ENCODE measurements around the gene DSTYK.

DSTYK gene

DNA sequence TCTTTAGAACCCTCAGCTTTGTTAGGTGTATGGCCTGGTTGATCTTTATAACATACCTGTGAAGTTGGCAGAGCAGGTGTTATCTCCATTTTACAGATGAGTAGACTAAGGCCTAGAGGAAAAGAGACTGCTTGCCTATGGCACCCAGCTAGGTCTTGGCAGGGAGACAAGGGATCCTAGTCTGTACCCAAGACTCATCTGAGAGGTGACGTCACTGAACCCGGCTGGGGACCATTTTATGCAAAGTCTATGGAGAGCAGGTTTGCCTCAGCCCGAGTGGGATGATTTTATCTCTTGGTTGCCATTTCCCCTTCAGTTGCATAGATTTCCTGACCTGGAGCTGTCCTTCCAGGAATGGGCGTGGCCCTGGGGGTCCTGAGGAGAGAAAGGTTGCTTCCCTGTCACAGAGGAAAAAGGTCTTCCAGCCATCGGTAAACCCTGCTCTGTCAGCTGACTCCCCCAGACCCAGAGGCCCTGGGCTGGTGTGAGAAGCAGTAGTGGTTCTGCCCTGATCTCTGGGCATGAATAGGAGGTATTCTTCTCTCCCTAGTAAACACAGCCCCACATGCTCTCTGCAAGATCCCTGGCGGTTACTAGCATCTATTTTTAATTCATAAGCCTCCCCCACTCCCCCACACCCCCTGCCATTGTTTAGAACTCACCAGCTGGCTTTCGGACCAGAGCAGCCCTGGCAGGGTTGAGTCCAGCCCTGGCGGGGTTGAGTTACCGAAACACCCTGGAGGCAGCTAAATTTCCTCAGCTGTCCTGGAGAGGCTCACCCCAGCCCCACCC is 35.8 kb upstream of the DSTYK start:
- TF ChIP-seq ZFX (IDR thresholded peaks at IDR 0.05): no peak
- TF ChIP-seq CTCF (conservative IDR thresholded peaks at IDR 0.05): no peak
- H3K27ac ChIP-seq: no peak overlapping the region

DNA sequence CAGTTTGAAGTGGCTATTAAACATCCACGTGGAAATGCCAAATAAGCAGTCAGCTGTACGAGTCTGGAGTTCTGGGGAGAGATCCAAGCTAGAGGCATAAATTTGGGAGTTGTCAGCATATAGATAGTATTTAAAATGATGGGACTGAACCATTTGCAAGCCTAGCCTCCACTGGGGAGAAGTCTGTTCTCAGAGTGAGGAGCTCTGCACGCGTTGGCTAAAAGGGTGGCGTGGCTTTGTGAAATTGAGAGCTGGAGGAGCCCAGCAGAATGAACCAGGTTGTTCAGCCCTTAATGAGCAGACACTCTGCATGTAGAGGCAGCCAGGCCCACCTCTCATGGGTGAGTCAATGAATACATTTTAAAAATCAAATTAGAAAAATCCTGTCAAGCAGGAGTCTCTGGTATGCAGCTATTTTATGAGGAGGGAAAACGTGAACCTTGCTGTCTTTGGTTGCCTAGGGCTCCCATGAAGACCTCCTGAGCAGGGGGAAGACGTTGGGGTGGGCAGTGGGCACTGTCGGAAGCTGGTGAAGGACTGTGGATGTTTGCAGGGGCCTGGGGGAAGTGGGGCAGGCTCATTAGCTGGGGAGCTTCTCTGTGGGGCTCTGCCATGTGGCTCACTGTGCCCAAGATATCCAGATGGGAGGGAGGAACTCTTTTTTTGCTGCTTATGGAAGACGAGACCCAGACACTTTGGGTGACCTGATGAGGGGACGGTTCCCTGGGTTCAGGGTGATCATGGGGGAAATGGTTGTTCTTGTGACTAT is 35.0 kb upstream of the DSTYK start:
- TF ChIP-seq ZFX (IDR thresholded peaks at IDR 0.05) (no peak), CTCF (conservative IDR thresholded peaks at IDR 0.05) (no peak)
- no peak overlapping the region for H3K27ac ChIP-seq

GRCh38 chr1:205245096-205245495 is 33.6 kb upstream of the DSTYK start:
- H3K27ac ChIP-seq: no peak overlapping the region
- TF ChIP-seq CTCF (conservative IDR thresholded peaks at IDR 0.05): no peak
- TF ChIP-seq ZFX (IDR thresholded peaks at IDR 0.05): no peak

DNA sequence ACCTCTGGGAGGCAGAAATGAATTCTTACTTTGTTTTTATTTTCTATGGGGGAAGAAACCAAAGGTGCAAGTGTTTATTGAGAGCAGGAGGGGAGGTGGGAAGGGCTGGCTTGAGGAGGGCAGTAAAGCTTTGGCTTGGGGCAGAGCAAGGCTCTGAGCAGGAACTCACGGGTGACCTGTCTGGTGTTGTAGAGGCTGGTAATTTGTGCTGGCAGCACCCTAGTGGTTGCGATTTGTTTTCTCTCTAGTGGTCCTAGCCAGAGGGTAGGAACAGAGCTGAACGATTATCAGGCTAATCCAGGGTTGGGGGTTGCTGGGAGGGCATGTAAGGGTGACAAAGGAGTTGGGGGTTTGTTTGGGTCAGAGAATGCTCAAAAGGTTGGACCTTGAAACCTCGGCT is 32.9 kb upstream of the DSTYK start:
- no peak for TF ChIP-seq CTCF (conservative IDR thresholded peaks at IDR 0.05)
- no peak for TF ChIP-seq ZFX (IDR thresholded peaks at IDR 0.05)
- H3K27ac ChIP-seq: no peak overlapping the region

- TF ChIP-seq CTCF (conservative IDR thresholded peaks at IDR 0.05) (no peak), ZFX (IDR thresholded peaks at IDR 0.05) (no peak)
- H3K27ac ChIP-seq: no peak overlapping the region
These were observed 32.1 kb upstream of the DSTYK start for GRCh38 chr1:205243350-205244191.

- no peak overlapping the region for H3K27ac ChIP-seq
- TF ChIP-seq CTCF (conservative IDR thresholded peaks at IDR 0.05): no peak
- no peak for TF ChIP-seq ZFX (IDR thresholded peaks at IDR 0.05)
These were observed 30.0 kb upstream of the DSTYK start for GRCh38 chr1:205241366-205242030.

Data from C4-2B (cell line).